Fibroblast of the conjunctiva (primary cell): Measurements from ENCODE around the gene KRTAP4-8.
"Not testable (repeated sequence)": the region's sequence is repeated elsewhere in the genome, so short reads cannot be mapped to it uniquely, and the experiment has no call there.

Experiments
- DNase-seq: peaks from one replicate; pipeline ENCODE4 v3.0.0-alpha.2; 2010; ENCODE audit warnings: low read depth

KRTAP4-8 gene

DNA sequence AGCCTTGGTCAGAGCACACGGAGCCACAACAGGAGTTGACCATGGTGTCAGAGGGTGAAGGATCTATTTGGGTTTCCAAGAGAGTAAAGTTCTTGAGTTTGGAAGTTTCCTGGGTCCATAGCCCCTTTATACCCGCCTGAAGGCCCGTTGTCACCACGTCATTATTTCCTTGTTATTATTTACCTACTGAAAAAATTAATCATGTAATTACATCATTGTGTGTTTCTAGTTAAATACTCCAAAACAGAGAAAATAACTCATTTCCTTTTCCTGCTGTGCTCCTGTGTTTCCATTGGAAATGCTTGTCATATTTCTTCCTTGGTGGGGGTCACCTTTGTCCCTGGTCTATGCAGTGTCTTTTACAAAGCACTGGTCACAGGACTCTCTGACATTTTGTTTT is at the start of gene KRTAP4-8:
Gene KRTAP4-8, minus strand, starts transcription at position 101 of the 400 bp plus-strand sequence. Its CDS starts 58 bp downstream, at position 43.
- DNase-seq: no peak

DNA sequence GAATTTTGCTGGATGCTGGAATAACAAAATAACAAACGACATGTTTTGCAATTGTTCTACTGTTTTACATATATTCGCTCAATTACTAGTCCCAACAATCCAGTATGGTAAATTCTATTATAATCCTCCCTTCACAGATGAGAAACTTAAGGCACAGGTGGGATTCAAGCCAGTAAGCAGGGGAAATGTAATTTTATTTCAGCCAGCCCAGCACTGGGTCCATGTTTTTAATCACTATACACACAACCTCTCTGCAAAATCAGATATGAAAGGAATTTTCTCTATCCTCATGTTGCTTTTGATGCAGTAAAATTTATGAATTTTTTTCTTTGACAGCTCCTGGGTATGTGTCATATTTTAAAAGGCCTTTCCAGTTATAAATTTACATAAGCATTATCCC is 47.3 kb upstream of the KRTAP4-8 start:
- no peak for DNase-seq

GRCh38 chr17:41144846-41145245 is 46.9 kb upstream of the KRTAP4-8 start:
- DNase-seq: no peak

- DNase-seq: no peak
Measured at GRCh38 chr17:41141361-41141760, 43.4 kb upstream of the KRTAP4-8 start.

- DNase-seq: peak; percentile 10
Measured at GRCh38 chr17:41140360-41141131, 42.6 kb upstream of the KRTAP4-8 start, which contains the start of gene KRTAP4-6. Gene KRTAP4-6, minus strand, starts transcription at chr17:41140544. Its CDS starts 57 bp downstream, at chr17:41140487.

DNA sequence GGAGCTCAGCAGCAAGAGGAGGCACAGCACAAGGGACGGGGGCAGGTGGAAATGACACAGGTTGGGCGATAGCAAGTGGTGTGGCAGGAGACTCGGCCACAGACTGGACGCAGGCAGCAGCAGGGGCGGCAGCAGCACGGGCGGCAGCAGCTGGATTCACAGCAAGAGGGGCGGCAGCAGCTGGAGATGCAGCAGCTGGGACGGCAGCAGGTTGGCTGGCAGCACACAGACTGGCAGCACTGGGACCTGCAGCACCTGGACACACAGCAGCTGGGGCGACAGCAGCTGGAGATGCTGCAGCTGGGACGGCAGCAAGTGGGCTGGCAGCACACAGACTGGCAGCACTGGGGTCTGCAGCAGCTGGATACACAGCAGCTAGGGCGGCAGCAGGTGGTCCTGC is 41.9 kb upstream of the KRTAP4-8 start:
- not testable (repeated sequence) for DNase-seq

GRCh38 chr17:41133880-41134735 is 36.2 kb upstream of the KRTAP4-8 start:
- no peak for DNase-seq

DNA sequence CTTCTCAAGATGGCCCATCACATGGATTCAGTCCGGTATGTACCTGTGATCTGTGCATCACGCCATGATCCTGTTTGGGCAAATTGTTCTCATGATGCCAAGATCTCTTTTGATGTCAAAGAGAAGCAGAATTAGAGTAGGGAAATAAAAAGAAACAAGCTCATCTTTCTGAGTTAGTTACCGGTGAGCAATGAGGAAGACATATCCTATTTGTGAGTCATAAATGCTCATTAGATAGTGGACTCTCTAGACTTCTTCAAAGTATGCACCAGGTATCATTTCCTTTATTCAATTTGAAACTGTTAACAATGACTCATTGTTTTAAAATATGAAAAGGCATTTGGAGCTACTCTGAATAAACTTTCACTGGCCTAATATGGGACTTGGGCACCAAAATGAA is 34.0 kb upstream of the KRTAP4-8 start:
- DNase-seq: no peak

GRCh38 chr17:41127371-41127770 is 29.4 kb upstream of the KRTAP4-8 start:
- DNase-seq: no peak

GRCh38 chr17:41126412-41126811 is 28.5 kb upstream of the KRTAP4-8 start:
- no peak for DNase-seq

GRCh38 chr17:41125064-41125463 is 27.1 kb upstream of the KRTAP4-8 start:
- no peak for DNase-seq

DNA sequence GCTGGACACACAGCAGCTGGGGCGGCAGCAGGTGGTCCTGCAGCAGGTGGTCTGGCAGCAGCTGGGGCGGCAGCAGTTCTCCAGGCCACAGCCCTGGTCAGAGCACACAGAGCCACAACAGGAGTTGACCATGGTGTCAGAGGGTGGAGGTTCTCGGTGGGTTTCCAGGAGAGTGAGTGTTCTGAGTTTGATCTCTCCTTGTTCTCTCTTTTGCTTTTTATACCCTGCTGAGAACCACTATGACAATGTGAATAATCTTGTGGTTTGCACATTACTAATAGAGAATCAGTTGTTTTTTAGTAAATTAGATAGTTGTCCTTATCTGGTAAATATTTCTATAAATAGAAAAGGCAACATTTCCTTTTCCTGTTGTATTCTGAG is 26.0 kb upstream of the KRTAP4-8 start, which contains the start of gene KRTAP4-12:
Gene KRTAP4-12, minus strand, starts transcription at position 192 of the 381 bp plus-strand sequence. Its CDS starts 60 bp downstream, at position 132.
- DNase-seq: not testable (repeated sequence)

- DNase-seq: not testable (repeated sequence)
Measured at GRCh38 chr17:41123292-41123990, 25.5 kb upstream of the KRTAP4-8 start.

DNA sequence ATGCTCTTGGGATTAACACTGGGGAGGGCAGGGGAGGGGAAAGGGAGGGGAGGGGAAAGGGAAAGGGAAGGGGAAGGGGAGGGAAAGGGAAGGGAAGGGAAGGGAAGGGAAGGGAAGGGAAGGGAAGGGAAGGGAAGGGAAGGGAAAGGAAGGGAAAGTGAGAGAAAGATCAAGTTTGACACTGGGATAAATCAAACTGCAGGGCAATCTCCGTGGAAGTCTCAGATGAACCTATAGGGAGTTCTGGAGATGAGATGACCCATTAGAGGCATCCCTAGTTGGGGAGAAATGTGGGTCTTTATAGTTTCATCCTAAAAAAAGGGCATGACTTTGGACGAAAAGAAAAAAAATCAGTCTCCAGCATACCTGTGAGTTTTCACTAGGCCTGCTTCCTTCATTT is 23.8 kb upstream of the KRTAP4-8 start:
- no peak for DNase-seq

- DNase-seq: not testable (repeated sequence)
Measured at GRCh38 chr17:41119696-41120690, 22.1 kb upstream of the KRTAP4-8 start.

DNA sequence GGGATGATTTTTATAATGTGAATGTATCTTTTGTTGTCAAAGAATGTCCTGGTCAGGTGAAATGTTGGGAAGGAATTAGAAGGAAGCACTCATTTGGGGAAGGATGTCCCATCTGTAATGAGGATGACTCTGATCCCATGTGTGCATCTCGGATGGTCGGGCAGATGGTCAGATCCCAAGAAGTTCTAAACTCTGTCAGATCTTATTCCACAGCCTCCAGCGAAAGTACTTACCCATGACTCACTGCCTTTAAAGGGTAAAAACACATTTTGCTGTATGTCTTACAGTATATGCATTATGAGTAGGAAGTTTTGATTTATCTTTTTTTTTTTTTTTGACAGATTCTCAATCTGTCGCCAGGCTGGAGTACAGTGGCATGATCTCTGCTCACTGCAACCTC is 20.8 kb upstream of the KRTAP4-8 start:
- DNase-seq: no peak

- not testable (repeated sequence) for DNase-seq
Measured at GRCh38 chr17:41117846-41118386, 20.0 kb upstream of the KRTAP4-8 start, which contains the start of gene KRTAP4-11. Gene KRTAP4-11, minus strand, starts transcription at chr17:41118373. Its CDS starts 58 bp downstream, at chr17:41118315.

DNA sequence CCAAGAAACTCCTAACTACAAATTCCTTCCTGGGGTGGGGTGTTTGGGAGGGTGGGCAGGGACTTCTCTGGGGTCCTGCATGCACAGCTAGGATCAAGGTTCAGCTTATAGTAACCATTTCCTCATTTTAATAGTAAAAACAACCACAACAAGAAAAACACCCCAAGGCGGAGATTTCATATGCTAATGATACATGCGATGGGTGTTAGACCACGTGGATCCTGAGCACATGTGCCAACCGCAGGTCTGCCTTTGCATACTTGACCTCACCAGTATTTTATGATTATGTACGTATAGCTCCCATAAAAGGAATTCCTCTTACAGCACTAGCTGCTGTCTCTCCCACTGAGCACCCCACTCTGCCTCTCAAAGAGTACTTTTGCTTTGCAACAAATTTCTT is 18.4 kb upstream of the KRTAP4-8 start:
- DNase-seq: no peak

DNA sequence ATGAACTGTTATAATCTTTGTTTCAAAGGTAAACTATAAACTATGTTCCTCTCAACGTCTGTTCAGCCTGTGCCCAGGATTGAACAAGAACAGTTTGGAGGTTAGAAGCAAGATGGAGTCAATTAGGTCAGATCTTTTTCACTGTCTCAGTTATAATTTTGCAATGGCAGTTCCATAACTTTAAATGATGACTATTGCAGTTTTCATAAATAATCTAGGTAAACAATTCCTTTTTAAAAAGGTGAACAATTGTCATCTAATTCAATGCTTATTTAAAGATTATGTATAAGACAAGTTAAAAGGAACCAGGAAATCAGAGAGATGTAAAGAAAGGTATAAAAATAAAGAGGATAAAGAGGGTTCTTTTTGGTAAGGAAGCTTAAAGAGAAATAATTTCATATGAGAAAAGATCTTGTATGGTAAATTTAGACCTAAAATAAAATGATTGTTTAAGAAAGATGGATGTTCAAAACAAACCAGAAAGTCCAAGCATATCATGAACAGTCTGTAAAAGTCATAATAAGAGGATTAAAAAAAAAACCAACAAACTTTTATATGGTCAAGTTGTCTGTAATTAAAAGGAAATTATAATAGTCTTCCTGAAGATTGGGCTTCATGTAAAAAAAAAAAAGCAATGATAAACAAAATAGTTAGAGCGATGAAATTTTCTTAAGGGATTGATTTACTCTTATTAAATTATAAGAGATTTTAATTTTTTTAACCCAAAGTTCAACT is 13.4 kb upstream of the KRTAP4-8 start:
- no peak for DNase-seq
